Activated T-cell treated with anti-CD3 and anti-CD28 coated beads for 4 hours (primary cell): ENCODE data around the gene BMI1.
A peak's percentile ranks its signal among the peaks of the same experiment; 100 is the strongest.
"Not testable (repeated sequence)": the region's sequence is repeated elsewhere in the genome, so short reads cannot be mapped to it uniquely, and the experiment has no call there.

Experiments
- DNase-seq: peaks from one replicate; pipeline ENCODE4 v3.0.0-alpha.2; 2020

The BMI1 gene

DNA sequence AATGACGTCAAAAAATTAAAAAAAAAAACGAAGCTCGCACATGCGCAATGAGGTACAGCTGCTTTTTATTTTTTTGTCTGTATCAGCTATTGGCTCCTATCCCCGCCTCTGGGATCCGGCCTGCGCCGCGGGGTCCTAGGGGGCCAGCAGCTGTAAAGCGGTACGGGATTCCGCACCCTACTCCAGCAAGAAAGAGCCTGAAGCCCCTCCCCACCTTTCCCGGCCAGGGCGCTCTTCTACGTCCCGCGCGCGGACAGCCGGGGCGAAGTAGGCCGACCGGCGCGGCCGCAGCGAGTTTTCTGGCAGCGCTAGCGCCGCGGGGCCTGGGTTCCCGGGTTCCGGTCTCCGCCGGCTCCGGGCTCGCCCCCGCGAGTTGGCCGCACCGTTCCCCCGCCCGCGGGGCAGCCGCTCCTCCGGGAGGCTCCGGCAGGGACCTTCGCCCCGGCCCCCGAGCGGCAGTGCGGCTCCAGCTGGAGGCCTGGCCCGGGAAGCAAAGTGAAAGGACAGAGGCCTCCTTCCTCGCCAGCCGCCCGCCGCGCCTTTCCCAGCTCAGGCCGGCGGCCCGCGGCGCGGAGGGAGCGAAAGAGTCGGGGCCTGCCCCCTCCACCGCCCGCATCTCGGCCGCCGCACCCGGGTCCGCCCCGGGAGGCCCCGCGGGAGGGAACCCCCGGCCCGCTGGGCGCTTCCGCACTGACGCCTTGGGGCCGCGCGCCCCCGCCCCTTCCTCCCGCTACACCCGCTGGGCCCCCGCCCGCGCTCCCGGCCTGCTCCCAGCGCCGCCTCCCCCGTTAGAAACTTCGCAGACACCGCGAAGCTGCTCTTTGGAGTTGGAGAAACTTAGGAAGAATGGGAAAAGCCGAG, 19.7 kb downstream of the BMI1 start:
- peak; percentile 28 for DNase-seq

DNA sequence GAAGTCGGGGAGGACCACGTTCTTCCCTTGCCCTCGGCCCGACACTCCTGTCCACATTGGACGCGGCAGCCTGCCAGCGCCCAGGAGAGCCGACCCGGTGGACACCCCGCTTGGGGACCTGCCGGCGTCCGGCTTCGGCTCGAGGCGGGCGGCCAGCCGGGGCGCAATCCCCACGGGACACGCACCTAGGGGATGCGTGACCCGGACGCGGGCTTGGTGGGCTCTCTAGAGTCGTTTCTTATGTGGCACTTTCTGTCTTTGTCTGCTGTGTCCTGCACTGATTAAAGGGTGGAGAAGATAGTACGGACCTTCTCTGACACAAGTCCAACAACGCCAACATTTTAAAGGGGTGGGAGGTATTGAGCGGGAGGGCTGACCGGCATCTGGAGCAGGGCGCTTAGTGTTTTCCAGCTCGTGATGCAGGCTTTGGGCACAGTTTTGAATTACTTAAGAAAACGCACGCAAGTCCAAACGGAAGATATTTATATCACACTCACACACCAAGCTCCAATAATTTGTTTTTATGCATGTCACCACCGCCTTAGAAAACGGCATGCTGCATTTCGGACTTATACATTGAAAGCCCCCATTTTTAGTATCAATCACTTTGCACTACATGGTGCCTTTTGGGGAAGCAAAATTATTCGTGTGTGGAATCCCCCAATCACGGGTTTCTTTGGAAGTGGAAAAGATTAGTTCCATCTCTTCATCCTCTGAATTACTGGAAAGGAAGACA, 20.5 kb downstream of the BMI1 start:
- no peak for DNase-seq

DNA sequence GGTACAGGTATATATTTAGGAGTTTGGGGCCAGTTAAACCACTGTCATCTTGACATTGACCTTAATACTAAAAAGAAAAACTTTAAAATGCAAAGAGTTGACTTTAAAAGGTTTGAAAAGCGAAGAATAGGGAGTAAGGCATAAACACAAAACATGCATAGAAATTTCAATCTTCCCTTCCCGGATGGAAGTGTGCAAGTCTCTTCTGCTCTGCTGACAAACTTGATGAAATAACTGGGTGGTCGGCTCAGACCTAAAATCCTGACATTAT, 21.0 kb downstream of the BMI1 start:
- no peak for DNase-seq

DNA sequence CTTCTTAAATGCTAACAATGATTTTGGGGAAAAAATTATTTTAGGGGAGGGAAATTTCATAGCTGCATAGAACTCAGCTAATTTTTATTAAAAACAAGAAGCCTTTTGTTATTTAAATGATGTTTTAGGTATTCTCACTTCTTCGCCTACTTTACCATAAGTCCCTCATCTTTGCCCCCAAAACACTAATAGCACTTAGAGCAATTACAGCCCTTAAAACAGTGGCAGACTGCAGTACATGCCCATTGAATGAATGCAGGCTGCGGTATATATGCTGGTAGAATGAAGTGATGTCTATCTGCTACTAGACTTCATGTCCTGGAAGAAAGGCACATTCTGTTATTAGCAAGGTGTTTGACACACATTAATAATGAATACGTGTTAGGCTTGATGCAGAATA, 21.5 kb downstream of the BMI1 start:
- no peak for DNase-seq

DNA sequence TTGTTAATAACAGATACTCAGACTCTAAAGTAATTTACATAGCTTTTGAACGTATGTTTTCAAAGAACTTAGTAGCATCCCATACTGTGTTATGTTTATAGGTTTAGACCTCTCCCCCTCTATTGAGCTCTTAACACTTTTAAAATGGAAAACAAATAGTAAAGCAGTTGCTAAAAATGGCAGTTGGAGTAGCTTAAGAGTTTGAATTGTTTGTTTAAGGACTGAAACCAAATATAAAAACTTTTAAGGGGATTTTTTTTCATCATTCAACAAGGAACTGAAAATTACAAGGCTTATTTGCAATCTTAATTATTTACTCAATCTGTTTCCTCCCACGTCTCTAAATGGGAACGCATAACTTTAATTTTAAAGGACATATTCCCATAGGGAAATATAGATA, 22.8 kb downstream of the BMI1 start:
- DNase-seq: no peak

DNA sequence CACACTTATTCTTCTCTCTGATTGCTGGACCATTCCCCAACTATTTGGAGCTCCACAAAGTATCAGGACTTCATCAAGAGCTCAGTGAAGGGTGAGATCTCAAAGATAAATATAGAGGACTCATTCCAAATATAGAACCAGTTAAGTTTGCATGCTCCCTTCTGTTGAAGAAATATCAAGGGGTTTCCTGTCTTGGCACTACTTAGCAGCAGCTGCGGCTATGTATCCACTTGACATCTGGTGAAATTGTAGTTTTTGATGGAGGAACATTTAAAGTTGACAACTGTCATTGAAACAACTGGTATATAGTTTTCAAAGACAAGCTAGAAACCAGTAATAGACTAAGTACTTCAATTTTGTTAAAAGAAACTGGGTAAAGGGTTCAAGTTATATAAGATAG, 23.4 kb downstream of the BMI1 start:
- no peak for DNase-seq

DNA sequence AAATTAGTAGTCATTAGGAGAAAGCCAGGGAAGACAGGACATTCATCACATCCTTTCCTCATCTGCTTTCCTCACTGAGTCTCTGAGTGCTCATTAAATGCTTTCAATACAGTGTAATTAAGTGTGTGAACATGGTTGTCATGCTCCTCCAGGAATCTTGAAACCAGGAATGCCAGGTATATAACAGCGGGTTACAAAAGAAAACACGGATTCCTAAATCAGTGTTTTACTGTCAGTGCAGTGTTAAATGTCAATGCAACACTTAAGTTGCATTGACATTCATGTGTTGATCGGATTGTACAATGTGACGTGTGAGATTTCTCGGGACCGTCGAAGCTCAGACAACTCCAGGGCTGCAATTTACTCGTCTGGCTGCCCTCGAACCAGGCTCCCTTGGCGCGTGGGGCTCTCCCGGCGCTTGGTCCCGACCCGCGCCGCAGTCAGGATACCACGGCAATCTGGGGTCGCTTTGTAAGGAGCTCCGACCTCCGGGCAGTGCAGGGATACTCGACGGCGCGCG, 23.9 kb downstream of the BMI1 start:
- no peak for DNase-seq

DNA sequence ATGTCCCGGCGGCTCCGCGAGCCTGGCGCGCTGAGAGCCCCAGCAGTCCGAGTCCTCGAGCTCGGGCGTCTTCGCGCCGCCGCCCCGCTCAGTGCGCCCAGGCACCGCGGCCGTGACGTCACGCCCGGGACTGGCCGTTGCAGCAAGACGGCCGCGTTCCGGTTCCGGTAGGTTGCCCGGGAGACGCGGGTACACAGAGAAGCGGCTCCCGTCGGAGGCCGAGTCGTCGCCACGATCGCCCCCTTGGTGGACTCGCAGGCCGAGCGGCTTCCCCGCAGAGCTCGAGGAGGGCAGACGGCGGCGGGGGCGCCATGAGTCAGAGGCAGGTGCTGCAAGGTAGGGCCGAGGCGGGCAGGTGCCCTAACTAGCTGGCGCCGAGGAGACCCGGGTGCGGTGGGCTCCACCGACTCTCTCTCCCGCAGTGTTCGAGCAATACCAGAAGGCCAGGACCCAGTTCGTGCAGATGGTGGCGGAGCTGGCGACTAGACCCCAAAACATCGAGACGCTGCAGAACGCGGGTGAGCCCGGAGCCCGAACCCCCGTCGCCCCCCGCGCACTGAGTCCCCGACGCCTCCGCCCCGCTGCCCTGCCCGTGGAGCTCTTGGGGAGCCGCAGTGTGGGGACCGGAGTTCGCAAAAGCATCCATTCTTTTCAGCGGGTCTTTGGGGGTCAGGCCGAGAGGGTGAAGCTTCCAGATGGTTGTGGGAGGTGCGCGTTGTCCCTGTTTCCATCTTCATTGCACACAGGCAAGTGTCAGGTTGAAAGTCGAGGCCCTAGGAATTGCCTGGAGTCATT, 24.6 kb downstream of the BMI1 start, which contains the start of gene SPAG6:
SPAG6 (plus strand) TSS at position 196 of the 795 bp plus-strand sequence; CDS start at position 312, 116 bp downstream.
- peak; percentile 27 for DNase-seq

DNA sequence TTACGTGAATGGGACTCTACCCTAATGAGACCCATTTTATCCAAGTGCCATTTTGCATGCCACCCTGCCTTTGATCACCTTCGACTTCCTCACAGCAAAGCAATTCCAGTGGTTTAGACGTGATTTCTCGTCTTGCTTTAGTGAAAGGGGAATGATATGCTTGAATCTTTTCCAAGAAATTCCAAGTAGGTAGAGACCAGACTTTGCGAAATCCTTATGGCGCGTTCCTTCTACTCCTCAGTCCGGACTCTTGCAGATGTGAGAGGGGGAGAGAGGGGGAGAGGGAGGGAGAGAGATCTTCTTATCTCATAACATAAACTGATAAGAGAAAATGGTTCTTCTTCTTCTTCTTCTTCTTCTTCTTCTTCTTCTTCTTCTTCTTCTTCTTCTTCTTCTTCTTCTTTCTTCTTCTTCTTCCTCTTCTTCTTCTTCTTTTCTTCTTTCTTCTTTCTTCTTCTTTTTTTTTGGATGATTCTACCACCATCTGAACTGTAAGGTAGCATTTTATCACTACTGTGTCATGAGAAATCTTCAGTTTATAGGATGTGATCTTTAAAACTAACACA, 25.3 kb downstream of the BMI1 start:
- no peak for DNase-seq

DNA sequence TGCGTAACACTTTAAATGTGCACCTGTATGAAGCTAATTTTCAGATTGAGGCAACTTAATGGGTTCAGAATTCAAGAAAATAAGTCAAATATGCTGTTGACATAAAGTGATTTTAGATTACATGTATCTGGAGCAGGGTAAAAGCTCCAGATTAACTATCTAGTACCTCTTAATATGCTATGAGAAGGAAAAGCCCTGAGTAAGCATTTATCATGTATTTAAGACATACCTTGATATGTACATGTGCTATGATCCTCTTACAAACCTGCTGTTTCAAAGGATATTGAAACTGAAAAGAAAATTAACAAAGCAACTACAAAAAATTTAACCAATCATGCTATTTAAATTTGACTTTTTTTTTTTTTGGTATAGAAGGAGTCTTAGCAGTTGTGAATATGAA, 28.9 kb downstream of the BMI1 start:
- no peak for DNase-seq

DNA sequence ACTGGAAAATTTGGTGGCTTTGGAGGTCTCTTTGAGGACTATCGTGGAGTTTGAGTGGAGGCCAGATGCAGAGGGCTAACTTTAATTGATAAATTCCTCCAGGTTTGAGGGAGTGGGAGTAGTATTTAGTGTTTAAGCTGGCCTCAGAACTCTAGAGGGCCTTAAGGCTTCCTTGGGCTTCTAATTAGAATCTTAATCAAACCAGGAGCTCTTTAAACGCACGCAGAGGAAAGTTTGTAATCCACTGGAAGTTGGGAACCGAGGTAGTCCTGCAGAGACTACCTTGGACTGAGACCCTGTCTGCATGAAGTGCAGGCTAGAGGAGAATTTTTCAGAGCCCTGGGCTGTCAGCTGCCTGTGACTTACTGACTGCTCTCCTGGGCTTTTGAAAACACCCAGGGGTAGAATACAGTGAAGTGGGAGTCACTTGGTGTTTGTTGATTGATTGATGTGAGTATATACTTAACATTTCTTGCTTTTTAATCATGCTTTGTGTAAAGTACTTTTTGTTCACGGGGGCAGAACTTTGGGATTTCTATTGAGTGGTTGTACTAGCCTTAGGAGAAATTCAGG, 30.3 kb downstream of the BMI1 start:
- no peak for DNase-seq

DNA sequence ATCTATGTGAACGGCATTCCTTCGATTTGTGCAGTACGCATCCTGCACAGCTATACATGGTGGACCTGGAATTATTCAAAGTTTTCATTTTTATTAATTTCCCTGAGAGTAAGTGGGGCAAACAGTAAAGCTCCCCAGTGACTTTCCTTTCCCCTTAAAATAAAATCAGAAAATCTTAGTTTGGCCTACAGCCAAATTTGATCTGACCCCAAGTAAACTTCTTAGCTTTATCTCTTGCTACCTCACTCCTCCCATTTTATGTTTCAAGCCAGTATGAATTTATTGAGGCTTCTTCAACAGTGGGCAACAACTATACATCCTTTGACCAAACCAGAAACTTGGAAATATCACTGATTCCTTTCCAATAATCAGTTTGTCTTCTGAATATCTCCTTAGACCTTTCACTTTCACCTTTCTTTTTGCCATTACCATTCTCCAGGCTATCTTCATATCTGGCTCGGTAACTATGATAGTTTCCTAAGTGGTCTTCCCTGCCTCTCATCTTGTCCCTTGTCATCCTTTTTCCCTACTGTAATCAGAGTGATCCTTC, 35.5 kb downstream of the BMI1 start:
- no peak for DNase-seq

DNA sequence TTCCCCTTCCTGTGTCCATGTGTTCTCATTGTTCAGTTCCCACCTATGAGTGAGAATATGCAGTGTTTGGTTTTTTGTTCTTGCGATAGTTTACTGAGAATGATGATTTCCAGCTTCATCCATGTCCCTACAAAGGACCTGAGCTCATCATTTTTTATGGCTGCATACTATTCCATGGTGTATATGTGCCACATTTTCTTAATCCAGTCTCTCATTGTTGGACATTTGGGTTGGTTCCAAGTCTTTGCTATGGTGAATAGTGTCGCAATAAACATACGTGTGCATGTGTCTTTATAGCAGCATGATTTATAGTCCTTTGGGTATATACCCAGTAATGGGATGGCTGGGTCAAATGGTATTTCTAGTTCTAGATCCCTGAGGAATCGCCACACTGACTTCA, 36.9 kb downstream of the BMI1 start:
- not testable (repeated sequence) for DNase-seq

DNA sequence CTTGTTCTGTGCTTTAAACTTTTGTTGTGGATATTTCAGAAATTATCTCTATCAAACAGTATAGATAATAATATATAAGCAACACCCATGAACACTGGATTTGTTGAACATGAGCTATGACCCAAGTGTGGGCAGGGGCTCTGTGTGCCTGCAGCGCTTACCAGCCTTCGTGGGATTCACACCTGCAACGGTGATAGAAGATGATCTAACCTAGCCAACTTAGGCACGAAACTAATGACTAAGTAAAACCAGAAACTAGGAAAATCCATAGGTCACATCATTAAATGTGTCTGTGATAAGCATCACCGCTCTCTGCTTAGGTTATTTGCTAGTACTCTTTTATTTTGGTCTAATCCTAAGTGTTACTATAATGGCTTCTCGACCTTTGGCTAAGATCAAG, 42.4 kb downstream of the BMI1 start:
- no peak for DNase-seq

DNA sequence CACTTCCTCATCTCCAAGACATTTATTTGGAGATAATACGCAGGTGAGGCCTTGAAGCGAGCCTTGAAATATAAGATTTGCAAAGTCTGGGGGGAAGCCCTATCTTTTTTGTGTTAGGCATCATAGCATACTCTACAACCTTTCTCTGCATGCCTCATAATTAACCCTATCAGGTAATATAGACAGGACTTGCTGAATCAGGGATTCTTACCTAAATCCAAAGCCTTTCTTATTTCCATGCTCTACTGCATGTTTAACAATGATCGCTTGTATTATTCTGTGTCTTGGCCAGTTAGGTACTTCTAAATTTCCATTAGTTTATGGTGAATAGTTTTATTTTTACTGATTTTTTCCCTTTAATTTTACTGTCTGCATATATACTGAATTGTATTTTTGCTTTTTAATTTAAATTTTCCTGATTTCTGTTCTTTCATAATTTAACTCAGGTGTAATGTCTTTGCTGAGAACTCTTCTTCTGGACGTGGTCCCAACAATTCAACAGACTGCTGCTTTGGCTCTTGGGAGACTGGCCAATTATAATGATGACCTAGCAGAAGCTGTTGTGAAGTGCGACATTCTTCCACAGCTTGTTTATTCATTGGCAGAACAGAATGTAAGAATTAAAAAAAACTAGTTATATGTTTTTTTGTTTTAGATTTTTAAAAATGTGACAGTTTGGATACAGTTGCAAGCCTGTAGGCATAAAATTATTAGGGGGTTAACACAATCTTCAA, 43.7 kb downstream of the BMI1 start:
- DNase-seq: no peak

DNA sequence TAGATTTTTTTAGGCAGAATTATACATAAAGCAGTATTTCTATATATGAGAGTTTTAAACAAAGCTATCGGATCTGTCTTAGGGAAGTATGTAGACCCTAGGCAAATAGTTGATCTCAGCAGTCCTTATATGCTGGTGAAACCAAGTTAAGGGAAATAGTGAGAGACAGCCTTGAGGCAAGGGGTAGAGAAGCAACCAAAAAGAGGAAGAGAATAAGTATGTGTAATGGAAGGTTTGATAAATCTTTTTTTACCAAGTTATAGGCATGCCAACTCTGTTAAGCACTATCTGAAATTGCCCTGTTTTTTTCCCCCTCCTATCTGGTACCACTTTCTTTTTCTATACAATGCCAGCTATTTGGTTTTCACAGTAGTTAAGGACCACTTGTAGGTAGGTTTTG, 44.3 kb downstream of the BMI1 start:
- DNase-seq: no peak

DNA sequence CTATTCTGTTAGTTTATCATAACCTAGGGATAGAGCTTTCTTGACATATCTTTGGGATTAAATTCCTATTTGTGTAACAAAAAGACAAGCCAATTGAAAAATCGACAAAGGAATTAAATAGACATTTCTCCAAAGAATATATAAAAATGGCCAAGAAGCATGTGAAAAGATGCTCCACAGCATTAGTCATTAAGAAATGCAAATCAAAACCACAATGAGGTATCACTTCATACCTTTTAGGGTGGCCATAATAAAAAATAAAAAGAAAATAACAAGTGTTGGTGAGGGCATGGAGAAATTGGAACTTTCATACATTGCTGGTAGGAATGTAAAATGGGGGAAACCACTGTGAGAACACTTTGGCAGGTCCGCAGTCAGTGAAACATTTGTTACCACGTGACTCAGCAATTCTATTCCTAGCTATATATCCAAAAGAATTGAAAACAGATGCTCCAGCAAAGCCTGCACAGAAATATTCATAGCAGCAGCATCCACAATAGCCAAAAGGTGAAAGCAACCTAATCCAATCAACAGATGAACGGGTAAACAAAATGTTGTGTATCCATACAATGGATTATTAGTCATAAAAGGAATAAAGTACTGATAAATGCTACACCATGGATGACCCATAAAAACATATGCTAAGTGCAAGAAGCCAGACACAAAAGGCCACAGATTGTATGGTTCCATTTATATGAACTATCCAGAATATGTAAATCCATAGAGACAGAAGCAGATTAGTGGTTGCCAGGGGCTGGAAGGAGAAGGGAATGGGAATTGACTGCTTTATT, 44.9 kb downstream of the BMI1 start:
- DNase-seq: no peak

DNA sequence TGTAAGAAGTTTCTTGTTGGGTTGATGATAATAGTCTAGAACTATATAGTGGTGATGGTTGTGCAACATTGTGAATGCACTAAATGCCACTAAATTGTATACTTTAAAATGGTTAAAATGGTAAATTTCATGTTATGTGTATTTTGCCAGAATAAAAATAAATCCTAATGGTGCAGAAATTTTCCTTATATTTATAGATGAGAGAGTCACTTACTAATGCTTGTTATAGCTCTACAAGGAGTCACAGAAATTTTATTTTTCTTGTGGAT, 45.5 kb downstream of the BMI1 start:
- no peak for DNase-seq

DNA sequence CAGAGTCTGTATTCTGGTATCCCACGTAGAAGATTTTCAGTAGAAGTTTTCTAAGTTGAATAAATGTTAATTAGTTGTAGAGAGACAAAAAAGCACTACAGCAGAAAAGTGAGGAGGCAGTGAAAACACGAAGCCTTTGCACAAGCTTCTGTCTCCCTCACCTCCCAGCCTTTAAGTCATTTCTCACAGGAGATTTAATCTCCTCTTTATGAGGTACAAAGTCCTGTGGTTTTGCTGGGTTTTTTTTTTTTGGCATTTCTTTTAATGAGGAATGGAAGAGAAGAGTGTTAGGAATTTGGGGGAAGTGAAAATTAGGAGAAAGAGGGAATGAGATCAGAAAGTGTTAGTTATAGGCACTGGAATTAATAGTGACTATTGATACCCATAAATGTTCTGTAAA, 45.9 kb downstream of the BMI1 start:
- DNase-seq: no peak

DNA sequence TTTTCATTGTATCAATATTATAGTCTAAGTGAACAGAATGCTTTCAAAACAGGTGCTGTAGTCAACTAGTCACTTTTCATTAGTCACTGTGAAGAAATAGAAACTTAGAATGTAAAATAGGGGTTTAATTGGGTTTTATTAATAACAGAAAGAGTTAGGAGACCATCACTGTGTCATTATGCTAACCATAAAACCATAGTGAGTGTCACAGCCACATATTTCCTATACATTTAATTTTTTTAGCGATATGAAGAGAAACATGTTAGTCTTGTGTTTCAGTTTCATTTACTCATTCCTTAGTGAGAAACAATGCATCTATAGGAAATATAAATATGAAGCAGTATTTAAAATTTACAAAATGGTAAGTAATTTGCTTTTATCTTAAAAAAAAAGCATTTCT, 46.6 kb downstream of the BMI1 start:
- DNase-seq: no peak

DNA sequence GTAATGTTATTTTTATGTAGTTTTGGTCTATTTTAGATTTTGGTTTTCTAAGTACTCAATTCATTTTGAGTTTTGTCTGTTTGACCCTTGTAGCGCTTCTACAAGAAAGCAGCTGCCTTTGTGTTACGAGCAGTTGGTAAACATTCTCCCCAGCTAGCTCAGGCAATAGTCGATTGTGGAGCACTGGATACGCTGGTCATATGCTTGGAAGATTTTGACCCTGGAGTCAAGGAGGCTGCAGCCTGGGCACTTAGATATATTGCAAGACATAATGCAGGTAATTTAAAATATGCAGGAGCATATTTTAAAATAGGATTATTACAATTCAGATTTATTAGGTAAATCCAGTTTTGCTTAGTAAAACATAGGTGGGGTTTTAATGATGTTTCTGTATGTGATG, 47.5 kb downstream of the BMI1 start:
- no peak for DNase-seq
